Liver (tissue), 9 donors: Measurements from ENCODE around the gene PIANP. TPM values are rescaled to one million over a fixed set of nuclear protein-coding genes. Genes with fewer than 3 reads are reported as not detected.

Source experiments
- DNase-seq: peaks from one replicate; pipeline ENCODE4 v3.0.0-alpha.2; 2017; ENCODE audit warnings: low spot score
- H3K27ac ChIP-seq, 2 donors: one replicate each; pipeline ENCODE4 v1.7.0; 2013; ENCODE audit warnings: inconsistent platforms in 2 of 2, low read length in 2 of 2, control low read depth in 1 of 2, low read depth in 1 of 2, mild to moderate bottlenecking in 1 of 2
- H3K27me3 ChIP-seq, 4 donors: one replicate each; pipeline versions ENCODE4 v1.6.1 to v1.7.0; 2013; ENCODE audit warnings: low read length in 3 of 4, inconsistent platforms in 1 of 4, mild to moderate bottlenecking in 1 of 4, moderate library complexity in 1 of 4; ENCODE audit not compliant: control insufficient read depth in 4 of 4, insufficient read depth in 4 of 4
- H3K36me3 ChIP-seq, 4 donors: one replicate each; pipeline versions ENCODE4 v1.6.1 to v1.7.0; 2013; ENCODE audit warnings: low read length in 3 of 4, mild to moderate bottlenecking in 3 of 4, low read depth in 1 of 4, moderate library complexity in 1 of 4; ENCODE audit not compliant: control insufficient read depth in 4 of 4, insufficient read depth in 3 of 4
- H3K4me1 ChIP-seq, 4 donors: one replicate each; pipeline versions ENCODE4 v1.6.1 to v1.7.0; 2013; ENCODE audit warnings: low read length in 3 of 4, mild to moderate bottlenecking in 3 of 4, moderate library complexity in 1 of 4; ENCODE audit not compliant: control insufficient read depth in 4 of 4, insufficient read depth in 4 of 4
- H3K4me3 ChIP-seq, 3 donors: one replicate each; pipeline versions ENCODE4 v1.6.1 to v1.7.0; 2013; ENCODE audit warnings: low read length in 3 of 3, control low read depth in 1 of 3, low read depth in 1 of 3, mild to moderate bottlenecking in 1 of 3
- H3K9ac ChIP-seq, 2 donors: one replicate each; pipeline ENCODE4 v1.7.0; 2013; ENCODE audit warnings: low read length in 2 of 2, mild to moderate bottlenecking in 2 of 2, moderate library complexity in 2 of 2, control low read depth in 1 of 2, low read depth in 1 of 2
- H3K9me3 ChIP-seq, 4 donors: one replicate each; pipeline versions ENCODE4 v1.6.1 to v1.7.0; 2013; ENCODE audit warnings: low read length in 3 of 4; ENCODE audit not compliant: control insufficient read depth in 4 of 4
- ATF3 ChIP-seq: IDR thresholded peaks from 2 replicates; pipeline ENCODE4 v1.6.1; 2016; ENCODE audit warnings: antibody characterized with exemption
- FOXA1 ChIP-seq: IDR thresholded peaks from 2 replicates; pipeline ENCODE4 v1.6.1; 2016; ENCODE audit warnings: antibody characterized with exemption
- FOXA2 ChIP-seq: IDR thresholded peaks from 2 replicates; pipeline ENCODE4 v1.6.1; 2016; ENCODE audit warnings: antibody characterized with exemption
- HNF4G ChIP-seq: IDR thresholded peaks from 2 replicates; pipeline ENCODE4 v1.6.1; 2016; ENCODE audit warnings: antibody characterized with exemption
- MAX ChIP-seq: IDR thresholded peaks from 2 replicates; pipeline ENCODE4 v1.6.1; 2016; ENCODE audit warnings: antibody characterized with exemption
- NR2F2 ChIP-seq: IDR thresholded peaks from 2 replicates; pipeline ENCODE4 v1.6.1; 2016; ENCODE audit warnings: antibody characterized with exemption
- RAD21 ChIP-seq, 2 donors: IDR thresholded peaks; 2 replicates each; pipeline ENCODE4 v1.6.1; 2016; ENCODE audit warnings: antibody characterized with exemption in 2 of 2, mild to moderate bottlenecking in 2 of 2
- REST ChIP-seq: IDR thresholded peaks from 2 replicates; pipeline ENCODE4 v1.6.1; 2016; ENCODE audit warnings: antibody characterized with exemption, mild to moderate bottlenecking
- YY1 ChIP-seq: IDR thresholded peaks from 2 replicates; pipeline ENCODE4 v1.6.1; 2016; ENCODE audit warnings: antibody characterized with exemption, mild to moderate bottlenecking
- WGBS: extraction: QIAGEN DNeasy Blood & Tissue Kit; methylation state at CpG from one replicate; pipeline ENCODE4 v1.1.7; 2013; 5-methylcytosine and 5-hydroxymethylcytosine counted together
- polyA plus RNA-seq, 2 donors: library from polyadenylated mRNA; stranded (reverse) in 1 of 2; unstranded in 1 of 2; fragments of 200-250 nt in 1 of 2; fragments of >200 nt in 1 of 2; fragmentation: Nextera tagmentation in 1 of 2; extraction: Ambion mirVana in 1 of 2; gene quantifications; one replicate each; pipeline versions ENCODE4 v1.2.1 to v1.2.3, GENCODE V29; 2013 to 2015
- total RNA-seq, 2 donors: library from RNA; depleted of rRNA; stranded (reverse); fragments of >200 nt; gene quantifications; one replicate each; pipeline ENCODE4 v1.2.3, GENCODE V29; 2014
- TF ChIP-seq, protein P1 (sequence below): IDR thresholded peaks from 2 replicates; pipeline ENCODE4 v1.6.1; 2016; ENCODE audit warnings: antibody characterized with exemption
- donor health status: healthy.
- donor health status: healthy.
- donor health status: healthy.
- donor health status: healthy.
- donor health status: healthy.

PIANP gene
- total and polyA plus RNA-seq, 4 donors, result 0.03 TPM; not detected in 3

DNA sequence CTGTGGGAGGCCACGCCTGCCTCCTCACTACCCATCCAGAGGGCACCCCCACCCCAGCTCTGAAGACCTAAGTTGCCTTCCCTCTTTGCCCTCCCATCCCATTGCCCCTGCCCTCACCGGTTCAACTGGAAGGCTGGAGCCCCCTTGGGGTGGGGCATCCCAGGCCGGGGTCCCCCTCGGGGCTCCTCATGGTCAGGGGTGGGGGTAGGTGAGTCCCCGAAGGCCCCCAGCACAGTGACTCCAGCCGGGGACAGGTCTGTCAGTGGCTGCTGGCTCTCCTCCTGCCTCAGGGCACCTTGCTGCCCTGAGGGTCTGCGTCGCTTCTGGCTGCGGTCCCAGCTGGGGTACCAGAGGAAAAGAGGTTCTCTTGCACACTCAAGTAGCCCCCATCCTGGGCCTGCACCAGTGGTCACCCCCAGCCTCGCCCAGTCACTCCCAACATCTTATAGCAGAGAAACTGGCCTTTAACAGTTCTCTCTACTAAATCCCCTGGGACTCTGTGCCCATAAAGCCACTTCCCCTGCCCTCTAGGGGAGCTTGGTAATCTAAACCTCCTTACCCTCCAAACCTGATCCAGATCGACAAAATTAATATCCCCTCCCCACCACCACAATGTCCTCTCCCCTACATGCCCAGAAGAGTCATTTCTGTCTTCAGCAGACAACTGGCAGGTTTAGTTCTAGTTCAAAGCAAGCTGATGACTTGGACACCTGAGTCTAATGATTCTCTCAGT is 5.1 kb downstream of the PIANP start:
- no peak overlapping the region for H3K4me3 ChIP-seq
- H3K9me3 ChIP-seq, result no peaks in the 10 kb centered on the region
- no peak for DNase-seq
- TF ChIP-seq RAD21 (IDR thresholded peaks at IDR 0.05) (no peak), MAX (no peak), NR2F2 (no peak)
- no peak overlapping the region for H3K27ac ChIP-seq
- H3K36me3 ChIP-seq, result no peaks in the 10 kb centered on the region
- peaks cover 0 to 6% (median 5%) of the 10 kb centered on the region in 4 donors for H3K27me3 ChIP-seq
- H3K4me1 ChIP-seq, result peaks cover 0 to 6% (median 3%) of the 10 kb centered on the region in 4 donors
- H3K9ac ChIP-seq, result no peak overlapping the region
- 74% methylated on average over 11 of the region's 11 CpGs for WGBS

- H3K27ac ChIP-seq, result no peak overlapping the region
- no peak overlapping the region for H3K9ac ChIP-seq
- no peak for DNase-seq
- peaks cover 0 to 6% (median 5%) of the 10 kb centered on the region in 4 donors for H3K27me3 ChIP-seq
- H3K4me1 ChIP-seq, result peaks cover 0 to 10% (median 7%) of the 10 kb centered on the region in 4 donors
- TF ChIP-seq HNF4G (no peak), REST (no peak), NR2F2 (no peak), YY1 (no peak), FOXA1 (no peak), ATF3 (no peak), MAX (no peak), FOXA2 (no peak)
- TF ChIP-seq, protein P1, sequence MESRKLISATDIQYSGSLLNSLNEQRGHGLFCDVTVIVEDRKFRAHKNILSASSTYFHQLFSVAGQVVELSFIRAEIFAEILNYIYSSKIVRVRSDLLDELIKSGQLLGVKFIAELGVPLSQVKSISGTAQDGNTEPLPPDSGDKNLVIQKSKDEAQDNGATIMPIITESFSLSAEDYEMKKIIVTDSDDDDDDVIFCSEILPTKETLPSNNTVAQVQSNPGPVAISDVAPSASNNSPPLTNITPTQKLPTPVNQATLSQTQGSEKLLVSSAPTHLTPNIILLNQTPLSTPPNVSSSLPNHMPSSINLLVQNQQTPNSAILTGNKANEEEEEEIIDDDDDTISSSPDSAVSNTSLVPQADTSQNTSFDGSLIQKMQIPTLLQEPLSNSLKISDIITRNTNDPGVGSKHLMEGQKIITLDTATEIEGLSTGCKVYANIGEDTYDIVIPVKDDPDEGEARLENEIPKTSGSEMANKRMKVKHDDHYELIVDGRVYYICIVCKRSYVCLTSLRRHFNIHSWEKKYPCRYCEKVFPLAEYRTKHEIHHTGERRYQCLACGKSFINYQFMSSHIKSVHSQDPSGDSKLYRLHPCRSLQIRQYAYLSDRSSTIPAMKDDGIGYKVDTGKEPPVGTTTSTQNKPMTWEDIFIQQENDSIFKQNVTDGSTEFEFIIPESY, result no peak
- no peaks in the 10 kb centered on the region for H3K9me3 ChIP-seq
- H3K36me3 ChIP-seq, result no peaks in the 10 kb centered on the region
- H3K4me3 ChIP-seq, result no peak overlapping the region
- WGBS, result 78% methylated on average over 9 of the region's 9 CpGs
Measured at GRCh38 chr12:6694701-6695100, 5.9 kb downstream of the PIANP start.
